ENCODE results near the gene CHD2.
"Not testable (repeated sequence)": the region's sequence is repeated elsewhere in the genome, so short reads cannot be mapped to it uniquely, and the experiment has no call there.

CHD2 gene

GRCh38 chr15:93060336-93061248 is 160.5 kb downstream of the CHD2 start:
- no peaks in the 10 kb centered on the region for H3K9me3 Mint-ChIP-seq
- H3K4me3 Mint-ChIP-seq, result no peak overlapping the region
- no peaks in the 10 kb centered on the region for H3K4me1 Mint-ChIP-seq (ENCODE audit: low read depth)
- no peak overlapping the region for H3K27ac Mint-ChIP-seq
- H3K36me3 Mint-ChIP-seq (ENCODE audit: low read depth), result no peaks in the 10 kb centered on the region
- peaks cover 14% of the 10 kb centered on the region for H3K27me3 Mint-ChIP-seq (ENCODE audit: low read depth)

GRCh38 chr15:93062628-93063261 is 162.6 kb downstream of the CHD2 start:
- not testable (repeated sequence) for H3K36me3 Mint-ChIP-seq (ENCODE audit: low read depth); H3K4me1 Mint-ChIP-seq (ENCODE audit: low read depth); H3K4me3 Mint-ChIP-seq; H3K27ac Mint-ChIP-seq; H3K9me3 Mint-ChIP-seq
- peaks cover 19% of the 10 kb centered on the region for H3K27me3 Mint-ChIP-seq (ENCODE audit: low read depth)

GRCh38 chr15:93063262-93063671 is 163.1 kb downstream of the CHD2 start:
- no peak overlapping the region for H3K27ac Mint-ChIP-seq
- H3K9me3 Mint-ChIP-seq, result no peaks in the 10 kb centered on the region
- peaks cover 19% of the 10 kb centered on the region for H3K27me3 Mint-ChIP-seq (ENCODE audit: low read depth)
- no peak overlapping the region for H3K4me3 Mint-ChIP-seq
- H3K36me3 Mint-ChIP-seq (ENCODE audit: low read depth), result no peaks in the 10 kb centered on the region
- H3K4me1 Mint-ChIP-seq (ENCODE audit: low read depth), result no peaks in the 10 kb centered on the region

- Mint-ChIP-seq H3K27ac (no peak overlapping the region), H3K4me1 (ENCODE audit: low read depth) (no peaks in the 10 kb centered on the region), H3K4me3 (no peak overlapping the region), H3K9me3 (no peaks in the 10 kb centered on the region), H3K27me3 (ENCODE audit: low read depth) (peaks cover 19% of the 10 kb centered on the region), H3K36me3 (ENCODE audit: low read depth) (no peaks in the 10 kb centered on the region)
These were observed 163.9 kb downstream of the CHD2 start for GRCh38 chr15:93063796-93064690.

GRCh38 chr15:93065641-93066045 is 165.5 kb downstream of the CHD2 start:
- Mint-ChIP-seq H3K4me3 (no peak overlapping the region), H3K27me3 (ENCODE audit: low read depth) (peaks cover 27% of the 10 kb centered on the region)

GRCh38 chr15:93066224-93066681 is 166.1 kb downstream of the CHD2 start:
- H3K27me3 Mint-ChIP-seq (ENCODE audit: low read depth), result peaks cover 33% of the 10 kb centered on the region
- no peak overlapping the region for H3K27ac Mint-ChIP-seq
- no peaks in the 10 kb centered on the region for H3K4me1 Mint-ChIP-seq (ENCODE audit: low read depth)
- no peaks in the 10 kb centered on the region for H3K36me3 Mint-ChIP-seq (ENCODE audit: low read depth)
- H3K9me3 Mint-ChIP-seq, result no peaks in the 10 kb centered on the region
- H3K4me3 Mint-ChIP-seq, result no peak overlapping the region

More at GRCh38 chr15:93065641-93066045, 165.5 kb downstream of the CHD2 start:
- Mint-ChIP-seq H3K9me3 (no peaks in the 10 kb centered on the region), H3K36me3 (ENCODE audit: low read depth) (no peaks in the 10 kb centered on the region), H3K27ac (no peak overlapping the region), H3K4me1 (ENCODE audit: low read depth) (no peaks in the 10 kb centered on the region)

- Mint-ChIP-seq H3K27ac (no peak overlapping the region), H3K4me3 (no peak overlapping the region), H3K9me3 (no peaks in the 10 kb centered on the region), H3K27me3 (ENCODE audit: low read depth) (peaks cover 40% of the 10 kb centered on the region), H3K36me3 (ENCODE audit: low read depth) (no peaks in the 10 kb centered on the region), H3K4me1 (ENCODE audit: low read depth) (no peaks in the 10 kb centered on the region)
These were observed 166.9 kb downstream of the CHD2 start for GRCh38 chr15:93066834-93067648.

- Mint-ChIP-seq H3K27ac (no peak overlapping the region), H3K4me1 (ENCODE audit: low read depth) (no peaks in the 10 kb centered on the region), H3K9me3 (no peaks in the 10 kb centered on the region), H3K36me3 (ENCODE audit: low read depth) (no peaks in the 10 kb centered on the region), H3K27me3 (ENCODE audit: low read depth) (peaks cover 42% of the 10 kb centered on the region), H3K4me3 (no peak overlapping the region)
These were observed 167.5 kb downstream of the CHD2 start for GRCh38 chr15:93067649-93068085.

- Mint-ChIP-seq H3K27ac (no peak overlapping the region), H3K4me3 (no peak overlapping the region), H3K27me3 (ENCODE audit: low read depth) (peaks cover 48% of the 10 kb centered on the region), H3K9me3 (no peaks in the 10 kb centered on the region), H3K4me1 (ENCODE audit: low read depth) (peaks cover 4% of the 10 kb centered on the region), H3K36me3 (ENCODE audit: low read depth) (peaks cover 1% of the 10 kb centered on the region)
These were observed 168.6 kb downstream of the CHD2 start for GRCh38 chr15:93068581-93069199.

- Mint-ChIP-seq H3K27me3 (ENCODE audit: low read depth) (peaks cover 56% of the 10 kb centered on the region), H3K36me3 (ENCODE audit: low read depth) (peaks cover 1% of the 10 kb centered on the region), H3K9me3 (no peaks in the 10 kb centered on the region)
These were observed 170.0 kb downstream of the CHD2 start for GRCh38 chr15:93070132-93070531.

GRCh38 chr15:93070551-93071296 is 170.6 kb downstream of the CHD2 start:
- H3K27me3 Mint-ChIP-seq (ENCODE audit: low read depth), result peaks cover 60% of the 10 kb centered on the region

More at GRCh38 chr15:93070132-93070531, 170.0 kb downstream of the CHD2 start:
- H3K4me1 Mint-ChIP-seq (ENCODE audit: low read depth), result peaks cover 4% of the 10 kb centered on the region
- no peak overlapping the region for H3K27ac Mint-ChIP-seq
- no peak overlapping the region for H3K4me3 Mint-ChIP-seq

GRCh38 chr15:93071469-93071936 is 171.4 kb downstream of the CHD2 start:
- no peak overlapping the region for H3K27ac Mint-ChIP-seq
- H3K4me1 Mint-ChIP-seq (ENCODE audit: low read depth), result peaks cover 4% of the 10 kb centered on the region
- H3K9me3 Mint-ChIP-seq, result no peaks in the 10 kb centered on the region
- peaks cover 1% of the 10 kb centered on the region for H3K36me3 Mint-ChIP-seq (ENCODE audit: low read depth)
- no peak overlapping the region for H3K4me3 Mint-ChIP-seq
- peaks cover 68% of the 10 kb centered on the region for H3K27me3 Mint-ChIP-seq (ENCODE audit: low read depth)

More at GRCh38 chr15:93070551-93071296, 170.6 kb downstream of the CHD2 start:
- Mint-ChIP-seq H3K9me3 (no peaks in the 10 kb centered on the region), H3K4me3 (no peak overlapping the region), H3K4me1 (ENCODE audit: low read depth) (peaks cover 4% of the 10 kb centered on the region), H3K27ac (no peak overlapping the region), H3K36me3 (ENCODE audit: low read depth) (peaks cover 1% of the 10 kb centered on the region)

Data from T-helper 1 cell treated with Interleukin-12 subunit alpha and Interleukin-12 subunit beta and Interleukin-4 antibody, amounts not matched to agents 30 μg/mL and 1 μg/mL, for 36 hours (primary cell).